Stimulated activated CD8-positive, alpha-beta memory T cell treated with anti-CD3 and anti-CD28 coated beads, Interleukin-12 subunit alpha, Interleukin-12 subunit beta, amount 100 ng/mL, for 24 hours (primary cell): ENCODE measurements around the gene NHERF2.

Experiments
- DNase-seq: peaks from one replicate; pipeline ENCODE4 v3.0.0-alpha.2; 2020; ENCODE audit errors: extremely low read depth

NHERF2 gene

GRCh38 chr16:2040787-2041522, 14.3 kb downstream of the NHERF2 start:
- no peak for DNase-seq

- DNase-seq, result no peak
Measured at GRCh38 chr16:2042171-2042985, 15.7 kb downstream of the NHERF2 start.

- DNase-seq, result no peak
Measured at GRCh38 chr16:2042986-2043666, 16.4 kb downstream of the NHERF2 start.

- DNase-seq, result no peak
Measured at GRCh38 chr16:2043667-2044451, 17.2 kb downstream of the NHERF2 start.

GRCh38 chr16:2044541-2044940, 17.8 kb downstream of the NHERF2 start:
- DNase-seq, result no peak

GRCh38 chr16:2045965-2046892, 19.5 kb downstream of the NHERF2 start:
- DNase-seq, result no peak

GRCh38 chr16:2046893-2047329, 20.2 kb downstream of the NHERF2 start:
- DNase-seq, result no peak

- peak; percentile 90 for DNase-seq
Measured at GRCh38 chr16:2047330-2048115, 20.8 kb downstream of the NHERF2 start, which contains the start of the genes NTHL1 and TSC2. NTHL1 (minus strand) TSS chr16:2047834; CDS start chr16:2047823, 11 bp downstream. TSC2 (plus strand) TSS chr16:2047985; CDS start chr16:2048616, 631 bp downstream.

GRCh38 chr16:2048116-2048543, 21.4 kb downstream of the NHERF2 start:
- no peak for DNase-seq

- no peak for DNase-seq
Measured at GRCh38 chr16:2053211-2053610, 26.5 kb downstream of the NHERF2 start.

GRCh38 chr16:2053897-2054296, 27.2 kb downstream of the NHERF2 start:
- DNase-seq, result no peak

- no peak for DNase-seq
Measured at GRCh38 chr16:2054543-2055245, 28.0 kb downstream of the NHERF2 start.

GRCh38 chr16:2056077-2056476, 29.4 kb downstream of the NHERF2 start:
- DNase-seq, result no peak

- no peak for DNase-seq
Measured at GRCh38 chr16:2056681-2057407, 30.1 kb downstream of the NHERF2 start.

GRCh38 chr16:2057438-2057837, 30.7 kb downstream of the NHERF2 start:
- DNase-seq, result no peak

GRCh38 chr16:2058420-2058819, 31.7 kb downstream of the NHERF2 start:
- DNase-seq, result no peak

- no peak for DNase-seq
Measured at GRCh38 chr16:2058872-2059271, 32.2 kb downstream of the NHERF2 start.

- no peak for DNase-seq
Measured at GRCh38 chr16:2060346-2060745, 33.6 kb downstream of the NHERF2 start.
